ENCODE results near the gene FOLH1.
A peak's percentile ranks its signal among the peaks of the same experiment; 100 is the strongest.
"Not testable (repeated sequence)": the region's sequence is repeated elsewhere in the genome, so short reads cannot be mapped to it uniquely, and the experiment has no call there.

Gene FOLH1

GRCh38 chr11:49184756-49185155, 23.6 kb downstream of the FOLH1 start:
- not testable (repeated sequence) for DNase-seq

- not testable (repeated sequence) for DNase-seq
These were observed 30.5 kb downstream of the FOLH1 start for GRCh38 chr11:49177936-49178335.

- DNase-seq: not testable (repeated sequence)
These were observed 33.0 kb downstream of the FOLH1 start for GRCh38 chr11:49175378-49175777.

- DNase-seq: not testable (repeated sequence)
These were observed 33.6 kb downstream of the FOLH1 start for GRCh38 chr11:49174691-49175366.

- DNase-seq: peak in 8 of 56 donors; percentile 3 to 41 (median 13)
These were observed 36.8 kb downstream of the FOLH1 start for GRCh38 chr11:49171613-49172012.

GRCh38 chr11:49169579-49169978, 38.8 kb downstream of the FOLH1 start:
- not testable (repeated sequence) for DNase-seq

GRCh38 chr11:49168992-49169391, 39.4 kb downstream of the FOLH1 start:
- DNase-seq: not testable (repeated sequence)

GRCh38 chr11:49151211-49151610, 57.2 kb downstream of the FOLH1 start:
- DNase-seq: no peak

- DNase-seq: not testable (repeated sequence)
These were observed 106.0 kb downstream of the FOLH1 start for GRCh38 chr11:49102356-49102755.

All from nucleus accumbens (tissue), 56 donors.